Measurements from ENCODE around the gene ABTB2. TPM values are rescaled to one million over a fixed set of nuclear protein-coding genes. Genes with fewer than 3 reads are reported as not detected.
A peak's percentile ranks its signal among the peaks of the same experiment; 100 is the strongest.

Gene ABTB2
- total and polyA plus RNA-seq, 12 donors, result 2.5 to 19.1 (median 14.2) TPM

GRCh38 chr11:34105079-34105956 lies 252.5 kb downstream of the ABTB2 start, which contains the start of gene NAT10:
NAT10 (plus strand) TSS chr11:34105629; CDS start chr11:34108226, 2,597 bp downstream.
- ATAC-seq, result peak; percentile 95 to 99 (median 98)
- WGBS, 2 donors, result 0 to 1% methylated on average over 55 of the region's 55 CpGs
- Histone ChIP-seq H3K27ac (peak within 1 kb of the TSS; percentile 58 to 97 (median 94)), H3K27me3 (no peaks in the 10 kb centered on the region), H3K36me3 (peaks cover 0 to 60% (median 14%) of the 10 kb centered on the region in 9 donors), H3K4me3 (peak within 1 kb of the TSS; percentile 61 to 93 (median 80)), H3K4me1 (peaks cover 0 to 27% (median 20%) of the 10 kb centered on the region in 9 donors), H3K9me3 (no peaks in the 10 kb centered on the region)
- intact Hi-C loops (cut with DNase I), result loop anchor here in 8 of 10 donors (1.0 to 10.0 kb wide), 8 partner anchors 51 to 339 kb away; partner anchors contain the start of genes CAPRIN1 (in 7 of the 8) and ABTB2 (in 1 of the 8)
- peak; percentile 93 to 98 for DNase-seq
- TF ChIP-seq CTCF (IDR thresholded peaks at IDR 0.05), result peak in 3 of 9 donors; percentile 14 to 33 (median 28)

DNA sequence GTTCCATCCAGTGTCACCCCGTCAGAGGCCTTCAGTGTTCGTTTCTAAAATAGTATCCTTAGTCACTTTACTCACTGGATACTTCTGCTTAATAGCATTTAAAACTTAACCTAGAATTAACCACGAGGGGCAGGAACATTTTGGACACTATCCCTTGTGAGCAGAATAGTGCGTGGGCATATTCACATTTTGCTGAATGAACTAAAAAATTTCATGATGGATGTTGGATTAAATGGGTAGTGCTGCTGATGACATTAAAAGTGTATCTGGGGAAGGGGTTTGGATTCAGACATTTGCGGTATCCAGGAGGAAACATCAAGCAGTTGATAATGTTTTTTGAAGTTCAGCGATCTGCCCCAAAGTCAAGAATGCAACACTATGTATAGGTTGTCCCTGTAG lies 253.1 kb downstream of the ABTB2 start:
- ATAC-seq (peak in 1 of 8 donors; percentile 1), DNase-seq (no peak)
- Histone ChIP-seq H3K27me3 (no peaks in the 10 kb centered on the region), H3K36me3 (peaks cover 0 to 60% (median 15%) of the 10 kb centered on the region in 9 donors), H3K9me3 (no peaks in the 10 kb centered on the region), H3K27ac (peak overlapping the region in 9 of 10 donors; percentile 84 to 97 (median 95)), H3K4me3 (peak overlapping the region; percentile 61 to 93 (median 80)), H3K4me1 (peaks cover 0 to 27% (median 20%) of the 10 kb centered on the region in 9 donors)
- no peak for TF ChIP-seq CTCF (IDR thresholded peaks at IDR 0.05)
- WGBS, 2 donors, result 17% methylated on average over 6 of the region's 6 CpGs
- intact Hi-C loops (cut with DNase I), result loop anchor here in 8 of 10 donors (1.0 to 10.0 kb wide), 11 partner anchors 37 to 340 kb away; partner anchors contain the start of genes CAPRIN1 (in 7 of the 8) and ABTB2 (in 1 of the 8)

Other genes starting within 250 kb of the ABTB2 start
- 100 to 1,000 TPM in 4 of 10 donors, 10 to 100 TPM in 6; 45.5 to 134 (median 87.1) TPM for gene CAT, start 80.9 kb upstream of the ABTB2 start, total RNA-seq
- gene CAT, start 80.9 kb upstream of the ABTB2 start, polyA plus RNA-seq, result 10 to 100 TPM; 42.0 to 73.9 TPM
- not detected for gene ELF5, start 155.8 kb upstream of the ABTB2 start, total RNA-seq
- gene ELF5, start 155.8 kb upstream of the ABTB2 start, polyA plus RNA-seq, result not detected